IMR-90 (cell line): ENCODE measurements around the gene TRIP6. TPM values are rescaled to one million over a fixed set of nuclear protein-coding genes. Genes with fewer than 3 reads are reported as not detected.

Source experiments
- ATAC-seq: fragments of 200-7000 bp; cut with Tn5 transposase; 2 replicates; pipeline ENCODE4 v1.9.1; 2020; ENCODE audit warnings: low read depth, mild to moderate bottlenecking, moderate library complexity
- BruUV-seq: library from RNA; stranded (reverse); fragments of 400-500 nt; replicated peaks from 2 replicates; lab custom pipeline; 2021; lab: Mats Ljungman, UMichigan
- CTCF ChIA-PET: fragments of 300-600 bp; formaldehyde crosslinking; extraction: SDS; loops from one replicate; lab custom pipeline; 2021; ENCODE audit warnings: antibody characterized with exemption; lab: Yijun Ruan, JAX
- POLR2A ChIA-PET: fragments of 300-600 bp; sonication (Branson Sonifier 250); formaldehyde crosslinking; loops from one replicate; lab custom pipeline; 2022; ENCODE audit warnings: antibody characterized with exemption; ENCODE audit not compliant: unreplicated experiment; lab: Charles Lee
- DNase-seq: peaks from one replicate; pipeline ENCODE4 v3.0.0; 2013
- H2AFZ ChIP-seq: replicated peaks from 2 replicates; pipeline ENCODE3; 2013; ENCODE audit warnings: low read length, mild to moderate bottlenecking; ENCODE audit not compliant: poor library complexity
- H2AK5ac ChIP-seq: 2 replicates; pipeline ENCODE4 v1.6.1; 2013; ENCODE audit warnings: low read depth, low read length, inconsistent platforms
- H2AK9ac ChIP-seq: replicated peaks from 2 replicates; pipeline ENCODE3; 2013; ENCODE audit warnings: mild to moderate bottlenecking, low read depth, low read length, moderate library complexity; ENCODE audit not compliant: poor library complexity
- H2BK120ac ChIP-seq: 2 replicates; pipeline ENCODE4 v1.6.1; 2013; ENCODE audit warnings: low read depth, low read length, inconsistent platforms
- H2BK15ac ChIP-seq: 3 replicates; pipeline ENCODE4 v1.6.1; 2013; ENCODE audit warnings: low read depth, low read length, inconsistent platforms
- H2BK20ac ChIP-seq: 2 replicates; pipeline ENCODE4 v1.6.1; 2013; ENCODE audit warnings: low read depth, mild to moderate bottlenecking, inconsistent platforms, low read length, moderate library complexity
- H2BK5ac ChIP-seq: 2 replicates; pipeline ENCODE4 v1.6.1; 2013; ENCODE audit warnings: mild to moderate bottlenecking, low read depth, low read length, inconsistent platforms; ENCODE audit not compliant: poor library complexity, severe bottlenecking
- H3K14ac ChIP-seq: replicated peaks from 2 replicates; pipeline ENCODE4 v1.6.1; 2013; ENCODE audit warnings: low read depth, low read length, inconsistent platforms
- H3K18ac ChIP-seq: 2 replicates; pipeline ENCODE4 v1.6.1; 2013; ENCODE audit warnings: low read depth, low read length, control low read depth
- H3K23ac ChIP-seq: 2 replicates; pipeline ENCODE4 v1.6.1; 2013; ENCODE audit warnings: low read depth, low read length, inconsistent platforms
- H3K27ac ChIP-seq: 2 replicates; pipeline ENCODE4 v1.5.1; 2013; ENCODE audit warnings: mild to moderate bottlenecking, control low read depth, low read length; ENCODE audit not compliant: insufficient read depth
- H3K27me3 ChIP-seq: 2 replicates; pipeline ENCODE4 v1.6.1; 2013; ENCODE audit warnings: low read length; ENCODE audit not compliant: control insufficient read depth, insufficient read depth
- H3K36me3 ChIP-seq: 2 replicates; pipeline ENCODE4 v1.6.1; 2013; ENCODE audit warnings: low read length, mixed read lengths; ENCODE audit not compliant: control insufficient read depth, insufficient read depth
- H3K4ac ChIP-seq: 2 replicates; pipeline ENCODE4 v1.6.1; 2013; ENCODE audit warnings: low read depth, low read length, inconsistent platforms
- H3K4me1 ChIP-seq: 2 replicates; pipeline ENCODE4 v1.6.1; 2013; ENCODE audit warnings: low read length, mixed read lengths; ENCODE audit not compliant: control insufficient read depth, insufficient read depth
- H3K4me2 ChIP-seq: 2 replicates; pipeline ENCODE4 v1.6.1; 2013; ENCODE audit warnings: low read depth, mild to moderate bottlenecking, control low read depth, low read length, moderate library complexity
- H3K4me3 ChIP-seq: 2 replicates; pipeline ENCODE4 v1.5.1; 2013; ENCODE audit warnings: low read depth, mild to moderate bottlenecking, control low read depth, low read length, moderate library complexity; ENCODE audit not compliant: insufficient read depth
- H3K56ac ChIP-seq: 2 replicates; pipeline ENCODE4 v1.6.1; 2013; ENCODE audit warnings: low read length, inconsistent platforms; ENCODE audit not compliant: insufficient read depth; ENCODE audit errors: extremely low read depth
- H3K79me1 ChIP-seq, 2 experiments: 2 replicates each; pipeline ENCODE4 v1.6.1; 2013; ENCODE audit warnings: low read length in 2 of 2, inconsistent platforms in 1 of 2, low read depth in 1 of 2
- H3K9ac ChIP-seq: 2 replicates; pipeline ENCODE4 v1.6.1; 2013; ENCODE audit warnings: low read depth, low read length, control low read depth
- H3K9me1 ChIP-seq: 2 replicates; pipeline ENCODE4 v1.6.1; 2013; ENCODE audit warnings: low read length, inconsistent platforms; ENCODE audit not compliant: insufficient read depth
- H3K9me3 ChIP-seq: 2 replicates; pipeline ENCODE4 v1.6.1; 2013; ENCODE audit warnings: low read length; ENCODE audit not compliant: control insufficient read depth, insufficient read depth
- H4K20me1 ChIP-seq: 2 replicates; pipeline ENCODE4 v1.6.1; 2013; ENCODE audit warnings: low read length, inconsistent platforms; ENCODE audit not compliant: insufficient read depth
- H4K5ac ChIP-seq: 2 replicates; pipeline ENCODE4 v1.6.1; 2013; ENCODE audit warnings: mild to moderate bottlenecking, low read depth, low read length, control low read depth
- H4K8ac ChIP-seq, 2 experiments: 2 replicates each; pipeline ENCODE4 v1.6.1; 2013; ENCODE audit warnings: low read depth in 2 of 2, low read length in 2 of 2, control low read depth in 1 of 2, inconsistent platforms in 1 of 2
- H4K91ac ChIP-seq: 2 replicates; pipeline ENCODE4 v1.6.1; 2013; ENCODE audit warnings: low read depth, low read length, inconsistent platforms; ENCODE audit not compliant: insufficient read depth
- BHLHE40 ChIP-seq: fragments of 150-350 bp; IDR thresholded peaks from 2 replicates; pipeline ENCODE4 v1.6.1; 2016; ENCODE audit warnings: mild to moderate bottlenecking, low read depth, low read length
- CEBPB ChIP-seq: IDR thresholded peaks from 2 replicates; pipeline ENCODE4 v1.6.1; 2012; ENCODE audit warnings: low read depth, low read length, improper control_type of control experiment
- FOS ChIP-seq: fragments of 150-350 bp; IDR thresholded peaks from 2 replicates; pipeline ENCODE4 v1.6.1; 2016; ENCODE audit warnings: low read depth, low read length
- MAZ ChIP-seq: IDR thresholded peaks from 2 replicates; pipeline ENCODE4 v1.6.1; 2012; ENCODE audit warnings: low read depth, mild to moderate bottlenecking, low read length, improper control_type of control experiment, moderate library complexity, borderline replicate concordance
- MXI1 ChIP-seq: IDR thresholded peaks from 2 replicates; pipeline ENCODE4 v1.6.1; 2012; ENCODE audit warnings: low read depth, mild to moderate bottlenecking, low read length, moderate library complexity, borderline replicate concordance
- USF2 ChIP-seq: fragments of 150-350 bp; IDR thresholded peaks from 2 replicates; pipeline ENCODE4 v1.6.1; 2017; ENCODE audit warnings: mild to moderate bottlenecking, antibody characterized with exemption, low read length, low read depth
- WGBS, 2 experiments: methylation state at CpG; one replicate each; pipeline versions ENCODE4 v1.1.5 to v1.1.7; 2013; ENCODE audit warnings: missing lambda C conversion rate in 2 of 2; ENCODE audit not compliant: insufficient read length in 1 of 2; ENCODE audit errors: extremely low coverage in 2 of 2; 5-methylcytosine and 5-hydroxymethylcytosine counted together
- dilution Hi-C: fragments of 300-500 bp; cut with HindIII; formaldehyde crosslinking; loops from one replicate; pipeline ENCODE4 v1.14.3; 2018; ENCODE audit warnings: low sequenced_read_pairs; ENCODE audit not compliant: unreplicated experiment
- in situ Hi-C: fragments of 300-500 bp; cut with MboI; formaldehyde crosslinking; loops from 3 replicates; pipeline ENCODE4 v1.14.3; 2019; ENCODE audit warnings: low sequenced_read_pairs, inconsistent platforms, mixed read lengths
- intact Hi-C: fragments of 100-400 bp; cut with micrococcal nuclease; formaldehyde crosslinking; loops from 2 replicates; pipeline ENCODE4 v1.10.0; 2022
- polyA plus RNA-seq, 3 experiments: library from polyadenylated mRNA; depleted of rRNA; stranded (reverse); fragments of >200 nt; gene quantifications; 2 replicates each; pipeline ENCODE4 v1.2.3, GENCODE V29; 2012; ENCODE audit warnings: low replicate concordance in 1 of 3
- total RNA-seq: library from RNA; depleted of rRNA; stranded (reverse); fragments of >200 nt; gene quantifications from 2 replicates; pipeline ENCODE4 v1.2.3, GENCODE V29; 2012

TRIP6 gene
- total and polyA plus RNA-seq, 2 of the 4 experiments (the other 2 are of a cell fraction): 36.4 to 72.3 TPM

GRCh38 chr7:100837099-100837836 is 29.9 kb upstream of the TRIP6 start:
- Histone ChIP-seq H3K56ac (peak overlapping the region; percentile 81), H2AFZ (peak overlapping the region; percentile 91), H3K4me1 (no peaks in the 10 kb centered on the region), H2BK120ac (peak overlapping the region; percentile 48), H2BK20ac (peak overlapping the region; percentile 53; the same call in 1 of the 2 replicates), H3K4me2 (peak overlapping the region; percentile 82), H2BK5ac (peak overlapping the region; percentile 92), H3K36me3 (no peaks in the 10 kb centered on the region), H3K18ac (peak overlapping the region; percentile 77), H3K14ac (peak overlapping the region; percentile 98), H3K23ac (peak overlapping the region; percentile 93), H2BK15ac (no peak overlapping the region; the same call in 2 of the 3 replicates), H3K27ac (peak overlapping the region; percentile 87), H4K5ac (peak overlapping the region; percentile 96), H3K79me1 (no peaks in the 10 kb centered on the region; a peak in 1 of 4 replicates), H2AK5ac (peak overlapping the region; percentile 83), H3K4me3 (peak overlapping the region; percentile 33), H3K27me3 (no peaks in the 10 kb centered on the region), H4K91ac (peak overlapping the region; percentile 93), H2AK9ac (peak overlapping the region; percentile 88), H3K9me1 (no peaks in the 10 kb centered on the region; the same call in 1 of the 2 replicates), H3K9me3 (no peaks in the 10 kb centered on the region), H3K4ac (peak overlapping the region; percentile 97), H4K8ac (peak overlapping the region; percentile 95 to 99), H3K9ac (peak overlapping the region; percentile 71), H4K20me1 (no peaks in the 10 kb centered on the region)
- dilution Hi-C loops: no loop called here
- DNase-seq (peak; percentile 90), ATAC-seq (peak; percentile 100)
- TF ChIP-seq MAZ (no peak; the same call in 1 of the 2 replicates), CEBPB (no peak), MXI1 (peak; percentile 81; the same call in 1 of the 2 replicates), FOS (0 out of 2 replicates have a peak, but pooled peaks have one; percentile 8), USF2 (peak; percentile 98), BHLHE40 (peak; percentile 92)
- intact Hi-C loops: loop anchor here (2.0 to 10.0 kb wide), 3 partner anchors 30 to 252 kb away; partner anchors contain the start of genes FBXO24, LRCH4 and TRIP6
- ChIA-PET CTCF (no interaction called here), POLR2A (no interaction called here)
- WGBS, 2 experiments: 5% methylated on average over 20 of the region's 37 CpGs; no CpG with 5 or more reads in 1 of the 2 experiments
- no TSS peak for BruUV-seq
- in situ Hi-C loops: no loop called here
